IMR-90 (cell line): ENCODE measurements around the gene BPNT1. TPM values are rescaled to one million over a fixed set of nuclear protein-coding genes. Genes with fewer than 3 reads are reported as not detected.
A peak's percentile ranks its signal among the peaks of the same experiment; 100 is the strongest.

Source experiments
- ATAC-seq: fragments of 200-7000 bp; cut with Tn5 transposase; 2 replicates; pipeline ENCODE4 v1.9.1; 2020; ENCODE audit warnings: low read depth, mild to moderate bottlenecking, moderate library complexity
- BruUV-seq: library from RNA; stranded (reverse); fragments of 400-500 nt; replicated peaks from 2 replicates; lab custom pipeline; 2021; lab: Mats Ljungman, UMichigan
- CTCF ChIA-PET: fragments of 300-600 bp; formaldehyde crosslinking; extraction: SDS; loops from one replicate; lab custom pipeline; 2021; ENCODE audit warnings: antibody characterized with exemption; lab: Yijun Ruan, JAX
- POLR2A ChIA-PET: fragments of 300-600 bp; sonication (Branson Sonifier 250); formaldehyde crosslinking; loops from one replicate; lab custom pipeline; 2022; ENCODE audit warnings: antibody characterized with exemption; ENCODE audit not compliant: unreplicated experiment; lab: Charles Lee
- DNase-seq: peaks from one replicate; pipeline ENCODE4 v3.0.0; 2013
- H2AFZ ChIP-seq: replicated peaks from 2 replicates; pipeline ENCODE3; 2013; ENCODE audit warnings: low read length, mild to moderate bottlenecking; ENCODE audit not compliant: poor library complexity
- H2AK5ac ChIP-seq: 2 replicates; pipeline ENCODE4 v1.6.1; 2013; ENCODE audit warnings: low read depth, low read length, inconsistent platforms
- H2AK9ac ChIP-seq: replicated peaks from 2 replicates; pipeline ENCODE3; 2013; ENCODE audit warnings: mild to moderate bottlenecking, low read depth, low read length, moderate library complexity; ENCODE audit not compliant: poor library complexity
- H2BK120ac ChIP-seq: 2 replicates; pipeline ENCODE4 v1.6.1; 2013; ENCODE audit warnings: low read depth, low read length, inconsistent platforms
- H2BK15ac ChIP-seq: 3 replicates; pipeline ENCODE4 v1.6.1; 2013; ENCODE audit warnings: low read depth, low read length, inconsistent platforms
- H2BK20ac ChIP-seq: 2 replicates; pipeline ENCODE4 v1.6.1; 2013; ENCODE audit warnings: low read depth, mild to moderate bottlenecking, inconsistent platforms, low read length, moderate library complexity
- H2BK5ac ChIP-seq: 2 replicates; pipeline ENCODE4 v1.6.1; 2013; ENCODE audit warnings: mild to moderate bottlenecking, low read depth, low read length, inconsistent platforms; ENCODE audit not compliant: poor library complexity, severe bottlenecking
- H3K14ac ChIP-seq: replicated peaks from 2 replicates; pipeline ENCODE4 v1.6.1; 2013; ENCODE audit warnings: low read depth, low read length, inconsistent platforms
- H3K18ac ChIP-seq: 2 replicates; pipeline ENCODE4 v1.6.1; 2013; ENCODE audit warnings: low read depth, low read length, control low read depth
- H3K23ac ChIP-seq: 2 replicates; pipeline ENCODE4 v1.6.1; 2013; ENCODE audit warnings: low read depth, low read length, inconsistent platforms
- H3K27ac ChIP-seq: 2 replicates; pipeline ENCODE4 v1.5.1; 2013; ENCODE audit warnings: mild to moderate bottlenecking, control low read depth, low read length; ENCODE audit not compliant: insufficient read depth
- H3K27me3 ChIP-seq: 2 replicates; pipeline ENCODE4 v1.6.1; 2013; ENCODE audit warnings: low read length; ENCODE audit not compliant: control insufficient read depth, insufficient read depth
- H3K36me3 ChIP-seq: 2 replicates; pipeline ENCODE4 v1.6.1; 2013; ENCODE audit warnings: low read length, mixed read lengths; ENCODE audit not compliant: control insufficient read depth, insufficient read depth
- H3K4ac ChIP-seq: 2 replicates; pipeline ENCODE4 v1.6.1; 2013; ENCODE audit warnings: low read depth, low read length, inconsistent platforms
- H3K4me1 ChIP-seq: 2 replicates; pipeline ENCODE4 v1.6.1; 2013; ENCODE audit warnings: low read length, mixed read lengths; ENCODE audit not compliant: control insufficient read depth, insufficient read depth
- H3K4me2 ChIP-seq: 2 replicates; pipeline ENCODE4 v1.6.1; 2013; ENCODE audit warnings: low read depth, mild to moderate bottlenecking, control low read depth, low read length, moderate library complexity
- H3K4me3 ChIP-seq: 2 replicates; pipeline ENCODE4 v1.5.1; 2013; ENCODE audit warnings: low read depth, mild to moderate bottlenecking, control low read depth, low read length, moderate library complexity; ENCODE audit not compliant: insufficient read depth
- H3K56ac ChIP-seq: 2 replicates; pipeline ENCODE4 v1.6.1; 2013; ENCODE audit warnings: low read length, inconsistent platforms; ENCODE audit not compliant: insufficient read depth; ENCODE audit errors: extremely low read depth
- H3K79me1 ChIP-seq, 2 experiments: 2 replicates each; pipeline ENCODE4 v1.6.1; 2013; ENCODE audit warnings: low read length in 2 of 2, inconsistent platforms in 1 of 2, low read depth in 1 of 2
- H3K9ac ChIP-seq: 2 replicates; pipeline ENCODE4 v1.6.1; 2013; ENCODE audit warnings: low read depth, low read length, control low read depth
- H3K9me1 ChIP-seq: 2 replicates; pipeline ENCODE4 v1.6.1; 2013; ENCODE audit warnings: low read length, inconsistent platforms; ENCODE audit not compliant: insufficient read depth
- H3K9me3 ChIP-seq: 2 replicates; pipeline ENCODE4 v1.6.1; 2013; ENCODE audit warnings: low read length; ENCODE audit not compliant: control insufficient read depth, insufficient read depth
- H4K20me1 ChIP-seq: 2 replicates; pipeline ENCODE4 v1.6.1; 2013; ENCODE audit warnings: low read length, inconsistent platforms; ENCODE audit not compliant: insufficient read depth
- H4K5ac ChIP-seq: 2 replicates; pipeline ENCODE4 v1.6.1; 2013; ENCODE audit warnings: mild to moderate bottlenecking, low read depth, low read length, control low read depth
- H4K8ac ChIP-seq, 2 experiments: 2 replicates each; pipeline ENCODE4 v1.6.1; 2013; ENCODE audit warnings: low read depth in 2 of 2, low read length in 2 of 2, control low read depth in 1 of 2, inconsistent platforms in 1 of 2
- H4K91ac ChIP-seq: 2 replicates; pipeline ENCODE4 v1.6.1; 2013; ENCODE audit warnings: low read depth, low read length, inconsistent platforms; ENCODE audit not compliant: insufficient read depth
- ELK1 ChIP-seq: fragments of 150-350 bp; IDR thresholded peaks from 2 replicates; pipeline ENCODE4 v1.6.1; 2016; ENCODE audit warnings: low read depth, mild to moderate bottlenecking, low read length, moderate library complexity, borderline replicate concordance
- RCOR1 ChIP-seq: IDR thresholded peaks from 2 replicates; pipeline ENCODE4 v1.6.1; 2012; ENCODE audit warnings: mild to moderate bottlenecking, low read length, improper control_type of control experiment; ENCODE audit not compliant: insufficient replicate concordance
- SMC3 ChIP-seq: fragments of 150-350 bp; IDR thresholded peaks from 2 replicates; pipeline ENCODE4 v1.6.1; 2016; ENCODE audit warnings: low read depth, mild to moderate bottlenecking, antibody characterized with exemption, low read length, moderate library complexity
- dilution Hi-C: fragments of 300-500 bp; cut with HindIII; formaldehyde crosslinking; loops from one replicate; pipeline ENCODE4 v1.14.3; 2018; ENCODE audit warnings: low sequenced_read_pairs; ENCODE audit not compliant: unreplicated experiment
- in situ Hi-C: fragments of 300-500 bp; cut with MboI; formaldehyde crosslinking; loops from 3 replicates; pipeline ENCODE4 v1.14.3; 2019; ENCODE audit warnings: low sequenced_read_pairs, inconsistent platforms, mixed read lengths
- intact Hi-C: fragments of 100-400 bp; cut with micrococcal nuclease; formaldehyde crosslinking; loops from 2 replicates; pipeline ENCODE4 v1.10.0; 2022
- microRNA-seq, 2 experiments: library from miRNA; stranded (forward) in 1 of 2; unstranded in 1 of 2; fragments of 10-50 nt in 1 of 2; fragments of <30 nt in 1 of 2; gene quantifications in 1 of 2; microRNA quantifications in 1 of 2; one replicate each; pipeline versions ENCODE3 to v1.1.0; 2013 to 2020; ENCODE audit not compliant: insufficient read depth in 1 of 2, insufficient read length in 1 of 2, unreplicated experiment in 1 of 2
- polyA plus RNA-seq, 3 experiments: library from polyadenylated mRNA; depleted of rRNA; stranded (reverse); fragments of >200 nt; gene quantifications; 2 replicates each; pipeline ENCODE4 v1.2.3, GENCODE V29; 2012; ENCODE audit warnings: low replicate concordance in 1 of 3
- small RNA-seq, 5 experiments: library from RNA; depleted of rRNA; stranded (forward); fragments of <200 nt; gene quantifications; one replicate each; pipeline ENCODE3, GENCODE V24; 2012
- total RNA-seq: library from RNA; depleted of rRNA; stranded (reverse); fragments of >200 nt; gene quantifications from 2 replicates; pipeline ENCODE4 v1.2.3, GENCODE V29; 2012; rRNA removed

The BPNT1 gene
- total and polyA plus RNA-seq, 2 of the 4 experiments (the other 2 are of a cell fraction): 31.7 to 38.2 TPM

GRCh38 chr1:220011620-220012019, 78.0 kb downstream of the BPNT1 start:
- no peak overlapping the region for H3K23ac ChIP-seq
- H3K18ac ChIP-seq: no peak overlapping the region
- dilution Hi-C loops (no loop called here), in situ Hi-C loops (no loop called here), intact Hi-C loops (no loop called here)
- DNase-seq (peak; percentile 10), ATAC-seq (no peak)
- no peak overlapping the region for H2AFZ ChIP-seq
- H3K56ac ChIP-seq: no peak overlapping the region
- H3K27me3 ChIP-seq: no peaks in the 10 kb centered on the region
- H3K4me2 ChIP-seq: no peak overlapping the region
- ChIA-PET POLR2A (no interaction called here), CTCF (interaction anchor here (0.9 to 1.5 kb wide), 4 partner anchors 8 to 21 kb away, joined by 3 to 8 read pairs (median 4); no protein-coding TSS in a partner anchor)
- H4K91ac ChIP-seq: no peak overlapping the region
- no peak overlapping the region for H3K4ac ChIP-seq
- no peak overlapping the region for H3K9ac ChIP-seq
- H3K27ac ChIP-seq: no peak overlapping the region
- peaks cover 3% of the 10 kb centered on the region for H3K4me1 ChIP-seq
- H3K9me1 ChIP-seq: no peaks in the 10 kb centered on the region
- H3K79me1 ChIP-seq: peaks cover 7 to 10% of the 10 kb centered on the region in 2 experiments; a peak in 2 of 4 replicates
- no peak overlapping the region for H2AK9ac ChIP-seq
- H3K9me3 ChIP-seq: no peaks in the 10 kb centered on the region
- no peaks in the 10 kb centered on the region for H4K20me1 ChIP-seq
- H2BK20ac ChIP-seq: no peak overlapping the region
- no peak overlapping the region for H2BK15ac ChIP-seq
- H4K8ac ChIP-seq: no peak overlapping the region
- H3K36me3 ChIP-seq: peaks cover 18% of the 10 kb centered on the region
- H3K14ac ChIP-seq: no peak overlapping the region
- no peak overlapping the region for H2AK5ac ChIP-seq
- H2BK5ac ChIP-seq: no peak overlapping the region
- no peak for TF ChIP-seq RCOR1
- no peak for TF ChIP-seq SMC3
- TF ChIP-seq ELK1: no peak
- no peak overlapping the region for H4K5ac ChIP-seq
- no peak overlapping the region for H2BK120ac ChIP-seq
- BruUV-seq: no TSS peak
- no peak overlapping the region for H3K4me3 ChIP-seq

Small RNA genes lying within 50 kb of the gene (microRNA-seq; reads per million reads assigned to microRNA genes)
- gene MIR194-1 (1.0 to 1.5 reads per million in 2 experiments), gene MIR215 (1.8 to 49.6 reads per million in 2 experiments)

Small RNA genes lying within 50 kb of the gene (small RNA-seq; reads per million reads assigned to genes)
- gene MIR194-1 (0 to 3.1 (median 0.15) reads per million in 5 experiments), gene MIR215 (0 to 1.7 (median 0.42) reads per million in 5 experiments)

Other genes with a start within 250 kb of the BPNT1 start
- not detected in 2 replicates for gene SLC30A10, start 161.2 kb downstream of the BPNT1 start, total RNA-seq
- gene SLC30A10, start 161.2 kb downstream of the BPNT1 start, polyA plus RNA-seq (2012; rRNA removed): not detected in 2 replicates
- gene EPRS1, start 43.3 kb downstream of the BPNT1 start, total RNA-seq: 159 and 206 TPM in 2 replicates
- gene EPRS1, start 43.3 kb downstream of the BPNT1 start, polyA plus RNA-seq (2012; rRNA removed): 48.0 and 48.9 TPM in 2 replicates
- gene IARS2, start 4.3 kb upstream of the BPNT1 start, total RNA-seq: 77.4 and 92.2 TPM in 2 replicates
- gene IARS2, start 4.3 kb upstream of the BPNT1 start, polyA plus RNA-seq (2012; rRNA removed): 26.2 and 34.8 TPM in 2 replicates
- gene RAB3GAP2, start 182.7 kb upstream of the BPNT1 start, total RNA-seq: 37.5 and 37.8 TPM in 2 replicates
- 11.0 and 12.3 TPM in 2 replicates for gene RAB3GAP2, start 182.7 kb upstream of the BPNT1 start, polyA plus RNA-seq (2012; rRNA removed)